Thoracic aorta (tissue), 2 donors: ENCODE measurements around the gene RPA3. TPM values are rescaled to one million over a fixed set of nuclear protein-coding genes. Genes with fewer than 3 reads are reported as not detected.
A peak's percentile ranks its signal among the peaks of the same experiment; 100 is the strongest.

Source experiments
- ATAC-seq: fragments of 150-250 bp; one replicate; pipeline ENCODE4 v1.8.0; 2017; ENCODE audit warnings: low read depth; ENCODE audit not compliant: insufficient number of reproducible peaks, low FRiP score
- DNase-seq: peaks from one replicate; pipeline ENCODE4 v3.0.0-alpha.2; 2020; ENCODE audit warnings: low spot score
- H3K27ac ChIP-seq, 2 donors: fragments of 200-600 bp; sonication (generic); 1 replicate in 1 of 2; 2 replicates in 1 of 2; pipeline ENCODE4 v1.5.1; 2016; ENCODE audit warnings: mild to moderate bottlenecking in 2 of 2, moderate library complexity in 2 of 2
- H3K27me3 ChIP-seq: fragments of 200-600 bp; sonication (generic); replicated peaks from 2 replicates; pipeline ENCODE4 v1.6.0; 2016; ENCODE audit warnings: mild to moderate bottlenecking; ENCODE audit not compliant: insufficient read depth
- H3K36me3 ChIP-seq: fragments of 200-600 bp; sonication (generic); one replicate; pipeline ENCODE4 v1.5.1; 2016
- H3K4me1 ChIP-seq, 2 donors: fragments of 200-600 bp; sonication (generic); 1 replicate in 1 of 2; 2 replicates in 1 of 2; pipeline versions ENCODE4 v1.5.1 to v1.6.0; 2016; ENCODE audit warnings: low read depth in 2 of 2, mild to moderate bottlenecking in 1 of 2; ENCODE audit not compliant: control insufficient read depth in 1 of 2
- H3K4me3 ChIP-seq: fragments of 200-600 bp; sonication (generic); 2 replicates; pipeline ENCODE4 v1.5.1; 2016; ENCODE audit warnings: mild to moderate bottlenecking
- H3K9me3 ChIP-seq: fragments of 200-600 bp; sonication (generic); 2 replicates; pipeline ENCODE4 v1.5.1; 2016
- total RNA-seq, 2 donors: library from RNA; depleted of rRNA; stranded (reverse); fragments of >200 nt; gene quantifications; one replicate each; pipeline versions ENCODE4 v1.1.0 to v1.2.3, GENCODE V29; 2016
- TF ChIP-seq, protein P1 (sequence below): fragments of 200-600 bp; sonication (generic); IDR thresholded peaks from one replicate; pipeline ENCODE4 v1.5.1; 2019; ENCODE audit warnings: antibody characterized with exemption

The RPA3 gene
- total RNA-seq, 2 donors from 2014 or later = 2.7 to 13.7 TPM

DNA sequence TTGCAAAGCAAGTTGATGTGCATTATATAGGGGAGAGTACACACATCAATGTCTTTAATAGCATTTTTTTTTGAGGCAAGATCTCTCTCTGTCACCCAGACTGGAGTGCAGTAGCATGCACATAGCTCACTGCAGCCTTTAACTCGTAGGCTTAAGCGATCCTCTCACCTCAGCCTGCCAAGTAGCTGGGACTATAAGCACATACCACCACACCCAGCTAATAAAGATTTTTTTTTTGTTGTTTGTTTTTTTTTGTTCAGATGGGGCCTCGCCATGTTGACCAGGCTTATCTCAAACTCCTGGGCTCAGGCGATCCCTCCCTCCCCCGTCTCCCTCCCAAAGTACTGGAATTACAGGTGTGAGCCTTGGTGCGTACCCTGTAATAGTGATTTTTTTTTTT, 76.3 kb downstream of the RPA3 start:
- no peaks in the 10 kb centered on the region for H3K9me3 ChIP-seq
- TF ChIP-seq, protein P1, sequence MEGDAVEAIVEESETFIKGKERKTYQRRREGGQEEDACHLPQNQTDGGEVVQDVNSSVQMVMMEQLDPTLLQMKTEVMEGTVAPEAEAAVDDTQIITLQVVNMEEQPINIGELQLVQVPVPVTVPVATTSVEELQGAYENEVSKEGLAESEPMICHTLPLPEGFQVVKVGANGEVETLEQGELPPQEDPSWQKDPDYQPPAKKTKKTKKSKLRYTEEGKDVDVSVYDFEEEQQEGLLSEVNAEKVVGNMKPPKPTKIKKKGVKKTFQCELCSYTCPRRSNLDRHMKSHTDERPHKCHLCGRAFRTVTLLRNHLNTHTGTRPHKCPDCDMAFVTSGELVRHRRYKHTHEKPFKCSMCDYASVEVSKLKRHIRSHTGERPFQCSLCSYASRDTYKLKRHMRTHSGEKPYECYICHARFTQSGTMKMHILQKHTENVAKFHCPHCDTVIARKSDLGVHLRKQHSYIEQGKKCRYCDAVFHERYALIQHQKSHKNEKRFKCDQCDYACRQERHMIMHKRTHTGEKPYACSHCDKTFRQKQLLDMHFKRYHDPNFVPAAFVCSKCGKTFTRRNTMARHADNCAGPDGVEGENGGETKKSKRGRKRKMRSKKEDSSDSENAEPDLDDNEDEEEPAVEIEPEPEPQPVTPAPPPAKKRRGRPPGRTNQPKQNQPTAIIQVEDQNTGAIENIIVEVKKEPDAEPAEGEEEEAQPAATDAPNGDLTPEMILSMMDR = no peak
- H3K36me3 ChIP-seq = no peaks in the 10 kb centered on the region
- H3K4me3 ChIP-seq = no peak overlapping the region
- H3K27me3 ChIP-seq = no peaks in the 10 kb centered on the region
- H3K4me1 ChIP-seq = peaks cover 4 to 24% of the 10 kb centered on the region in 2 donors
- ATAC-seq = no peak
- DNase-seq = no peak
- no peak overlapping the region for H3K27ac ChIP-seq

DNA sequence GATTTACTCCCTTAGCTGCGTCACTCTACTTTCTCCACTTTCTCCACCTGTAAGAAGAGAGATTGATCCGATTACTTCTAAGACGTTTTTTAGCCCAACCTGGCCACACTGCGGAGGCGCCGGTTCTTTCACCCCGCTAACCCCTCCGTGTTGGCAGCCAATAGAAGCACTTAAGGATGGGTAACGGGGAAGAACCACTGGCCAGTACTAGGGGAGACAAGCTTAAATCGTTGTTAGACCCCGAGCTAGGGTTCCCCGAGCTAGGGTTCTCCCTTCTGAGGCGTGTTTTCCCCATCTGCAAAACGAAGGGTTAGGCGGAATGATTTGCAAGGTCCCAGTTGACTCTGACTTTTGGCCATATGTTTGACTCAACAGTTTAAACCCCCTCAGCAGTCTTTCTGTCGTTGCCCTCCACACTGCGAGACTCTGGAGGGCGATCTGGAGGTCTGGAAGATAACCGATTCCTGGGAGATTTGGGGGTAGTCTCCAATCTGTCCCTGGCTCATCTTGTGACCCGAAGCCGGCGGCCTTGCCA, 77.2 kb downstream of the RPA3 start:
- no peak for DNase-seq
- Histone ChIP-seq H3K27me3 (no peaks in the 10 kb centered on the region), H3K4me3 (peak overlapping the region; percentile 91), H3K36me3 (no peaks in the 10 kb centered on the region), H3K4me1 (peaks cover 4 to 24% of the 10 kb centered on the region in 2 donors), H3K9me3 (no peaks in the 10 kb centered on the region), H3K27ac (peak overlapping the region; percentile 67 to 85)
- no peak for ATAC-seq
- TF ChIP-seq, protein P1 = no peak

DNA sequence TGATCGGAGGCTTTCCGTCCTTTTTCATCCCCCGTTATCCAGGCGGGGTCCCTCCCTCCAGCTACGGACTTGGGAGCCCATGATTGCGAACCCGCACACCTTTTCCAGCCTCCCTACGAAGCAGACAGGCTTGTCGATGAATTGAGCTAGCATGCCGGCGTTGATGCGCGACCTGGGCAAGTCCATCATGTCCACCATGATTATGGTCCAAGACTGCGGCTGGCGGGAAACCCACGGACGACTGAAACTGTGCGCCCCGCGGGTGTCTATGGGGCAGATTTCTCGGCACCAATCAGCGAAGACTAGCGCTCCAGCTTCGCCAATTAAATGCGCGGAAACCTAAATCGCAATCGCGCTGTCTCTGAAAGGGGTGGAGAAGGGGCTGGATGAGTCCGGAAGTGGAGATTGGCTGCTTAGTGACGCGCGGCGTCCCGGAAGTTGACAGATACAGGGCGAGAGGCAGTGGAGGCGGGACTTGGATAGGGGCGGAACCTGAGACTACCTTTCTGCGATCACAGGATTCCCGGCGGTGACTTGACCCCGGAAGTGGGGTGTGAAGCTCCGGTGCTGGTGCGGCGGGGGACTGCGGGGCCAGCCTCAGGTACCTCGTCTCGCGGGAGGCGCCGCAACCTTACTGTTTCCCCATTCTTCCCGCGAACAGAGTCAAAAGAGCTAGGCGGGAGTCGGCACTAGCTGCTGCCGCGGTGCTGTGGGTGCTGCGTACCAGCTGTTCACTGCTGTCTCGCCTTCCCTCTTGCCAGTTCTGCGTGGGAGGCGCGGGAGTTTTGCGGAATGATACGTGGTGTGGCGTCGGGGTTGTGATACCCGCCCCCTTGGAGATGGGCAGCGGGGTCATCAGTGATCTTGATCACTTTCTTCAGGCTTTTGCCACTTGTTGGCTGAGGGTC, 77.9 kb downstream of the RPA3 start, which contains the start of gene UMAD1:
UMAD1 (plus strand) TSS at position 532 of the 908 bp plus-strand sequence. CDS start 32,620 bp downstream, outside the sequence.
- peak within 1 kb of the TSS; percentile 91 for H3K4me3 ChIP-seq
- peak; percentile 100 for ATAC-seq
- no peaks in the 10 kb centered on the region for H3K9me3 ChIP-seq

DNA sequence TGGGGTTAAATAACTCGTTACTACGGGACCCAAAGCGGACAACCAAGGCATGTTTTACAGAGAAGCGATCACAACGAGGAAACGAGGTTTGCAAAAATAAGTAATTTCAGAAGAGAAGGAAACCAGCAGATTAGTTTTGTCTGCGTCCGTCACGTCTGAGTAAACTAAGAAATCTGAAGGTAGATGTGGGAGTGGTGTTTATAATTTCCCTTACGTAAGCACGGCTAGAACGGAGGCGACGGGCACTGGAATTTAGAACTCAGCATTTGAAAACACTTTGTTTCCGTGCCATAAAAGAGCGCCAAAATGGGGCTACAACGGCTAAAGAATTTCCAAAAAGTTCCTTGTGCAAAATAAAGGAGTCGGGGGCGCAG, 78.6 kb downstream of the RPA3 start:
- H3K4me1 ChIP-seq = peaks cover 4 to 24% of the 10 kb centered on the region in 2 donors
- H3K36me3 ChIP-seq = no peaks in the 10 kb centered on the region
- TF ChIP-seq, protein P1 = no peak
- H3K27ac ChIP-seq = peak overlapping the region; percentile 55 to 67
- no peak for DNase-seq
- H3K4me3 ChIP-seq = peak overlapping the region; percentile 91
- H3K27me3 ChIP-seq = no peaks in the 10 kb centered on the region
- H3K9me3 ChIP-seq = no peaks in the 10 kb centered on the region
- no peak for ATAC-seq

More for the DNA sequence above, 77.9 kb downstream of the RPA3 start, which contains the start of gene UMAD1:
- Histone ChIP-seq H3K27ac (peak within 1 kb of the TSS; percentile 67 to 85), H3K27me3 (no peaks in the 10 kb centered on the region), H3K4me1 (peaks cover 4 to 24% of the 10 kb centered on the region in 2 donors), H3K36me3 (no peaks in the 10 kb centered on the region)
- DNase-seq = peak; percentile 92
- TF ChIP-seq, protein P1 = no peak

DNA sequence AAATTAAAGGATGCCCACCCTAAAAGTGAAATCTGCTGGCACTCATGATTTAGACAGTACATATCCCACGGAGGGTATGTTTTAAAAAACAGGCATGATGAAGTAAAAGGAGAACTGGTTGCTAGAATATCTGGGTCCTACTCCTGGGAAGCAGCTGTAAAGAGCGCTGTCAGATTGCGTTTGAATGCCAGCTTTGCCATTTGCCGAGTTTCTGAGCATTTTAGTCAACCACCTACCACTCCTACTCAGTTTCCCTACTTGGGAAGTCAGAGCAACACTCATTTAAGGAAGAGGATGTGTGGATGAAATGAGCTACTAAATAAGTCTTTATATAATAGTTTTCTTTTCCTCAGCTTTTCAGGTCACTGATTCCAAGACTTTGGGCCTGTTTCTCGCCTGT, 79.0 kb downstream of the RPA3 start:
- peak overlapping the region in 1 of 2 donors; percentile 67 for H3K27ac ChIP-seq
- H3K4me3 ChIP-seq = peak overlapping the region; percentile 91
- no peaks in the 10 kb centered on the region for H3K27me3 ChIP-seq
- DNase-seq (no peak), ATAC-seq (no peak)
- no peaks in the 10 kb centered on the region for H3K9me3 ChIP-seq
- TF ChIP-seq, protein P1 = no peak
- H3K4me1 ChIP-seq = peaks cover 4 to 24% of the 10 kb centered on the region in 2 donors
- no peaks in the 10 kb centered on the region for H3K36me3 ChIP-seq
